HepG2 (cell line): ENCODE data around the gene RPL31.

Source experiments
- BRCA1 ChIP-seq: sonication (generic); formaldehyde crosslinking; IDR thresholded peaks from 2 replicates; pipeline ENCODE4 v1.4.0; 2020; ENCODE audit warnings: missing genetic modification reagents
- ESRRA ChIP-seq: sonication (generic); formaldehyde crosslinking; IDR thresholded peaks from 2 replicates; pipeline ENCODE4 v1.5.1; 2020; ENCODE audit warnings: mild to moderate bottlenecking, low read depth, missing genetic modification reagents
- GABPA ChIP-seq, 2 experiments: IDR thresholded peaks; 2 replicates each; pipeline ENCODE4 v1.6.1; 2011 to 2016; ENCODE audit warnings: low read depth in 2 of 2, low read length in 1 of 2, missing biosample characterization in 1 of 2, missing genetic modification characterization in 1 of 2
- GPN1 ChIP-seq: sonication (generic); formaldehyde crosslinking; IDR thresholded peaks from 2 replicates; pipeline ENCODE4 v1.5.1; 2020; ENCODE audit warnings: missing genetic modification reagents, borderline replicate concordance
- HDAC1 ChIP-seq: sonication (generic); formaldehyde crosslinking; IDR thresholded peaks from 2 replicates; pipeline ENCODE4 v1.5.1; 2020; ENCODE audit warnings: mild to moderate bottlenecking, missing genetic modification reagents
- HNRNPUL1 ChIP-seq: fragments of 200-400 bp; formaldehyde crosslinking; IDR thresholded peaks from 2 replicates; pipeline ENCODE4 v1.6.1; 2017; ENCODE audit warnings: low read depth, mild to moderate bottlenecking, low read length, moderate library complexity
- KDM4B ChIP-seq: sonication (generic); formaldehyde crosslinking; IDR thresholded peaks from 2 replicates; pipeline ENCODE4 v1.4.0; 2020; ENCODE audit warnings: missing genetic modification reagents
- RELA ChIP-seq: sonication (generic); formaldehyde crosslinking; IDR thresholded peaks from 2 replicates; pipeline ENCODE4 v1.4.0; 2020; ENCODE audit warnings: missing genetic modification reagents
- RFX5 ChIP-seq: IDR thresholded peaks from 2 replicates; pipeline ENCODE4 v1.6.1; 2011; ENCODE audit warnings: low read depth, low read length, improper control_type of control experiment
- TMF1 ChIP-seq: sonication (generic); formaldehyde crosslinking; IDR thresholded peaks from 2 replicates; pipeline ENCODE4 v1.8.1; 2022; ENCODE audit warnings: low read depth, missing genetic modification reagents
- ZNF143 ChIP-seq: sonication (generic); formaldehyde crosslinking; IDR thresholded peaks from 2 replicates; pipeline ENCODE4 v1.4.0; 2020; ENCODE audit warnings: missing genetic modification reagents
- ZNF18 ChIP-seq: sonication (generic); formaldehyde crosslinking; IDR thresholded peaks from 2 replicates; pipeline ENCODE4 v1.8.0; 2022; ENCODE audit warnings: mild to moderate bottlenecking, missing genetic modification reagents; ENCODE audit not compliant: insufficient replicate concordance
- ZNF225 ChIP-seq: sonication (generic); formaldehyde crosslinking; IDR thresholded peaks from 2 replicates; pipeline ENCODE4 v1.4.0; 2020; ENCODE audit warnings: mild to moderate bottlenecking, missing genetic modification reagents
- ZNF282 ChIP-seq: fragments of 450-650 bp; IDR thresholded peaks from 2 replicates; pipeline ENCODE4 v1.6.1; 2018; ENCODE audit not compliant: partially characterized antibody

GRCh38 chr2:100983201-100983600 is 18.9 kb upstream of the RPL31 start:
- TF ChIP-seq ZNF143 = no peak
- TF ChIP-seq HDAC1 (CRISPR knock-in tag) = no peak
- no peak for TF ChIP-seq GABPA (IDR thresholded peaks at IDR 0.05; ENCODE audit: low read depth, low read length)
- TF ChIP-seq GABPA (CRISPR knock-in tag; IDR thresholded peaks at IDR 0.05; ENCODE audit: low read depth) = no peak
- no peak for TF ChIP-seq ZNF282
- no peak for TF ChIP-seq BRCA1 (CRISPR knock-in tag)
- no peak for TF ChIP-seq TMF1 (CRISPR knock-in tag)
- no peak for TF ChIP-seq ZNF225 (CRISPR knock-in tag)
- TF ChIP-seq HNRNPUL1 = no peak
- no peak for TF ChIP-seq GPN1 (CRISPR knock-in tag)
- no peak for TF ChIP-seq RFX5
- TF ChIP-seq RELA (CRISPR knock-in tag) = no peak
- no peak for TF ChIP-seq ESRRA (CRISPR knock-in tag)
- TF ChIP-seq ZNF18 (CRISPR knock-in tag) = no peak
- no peak for TF ChIP-seq KDM4B (CRISPR knock-in tag)
